ELR (cell line): ENCODE measurements around the gene C1RL.
"Not testable (repeated sequence)": the region's sequence is repeated elsewhere in the genome, so short reads cannot be mapped to it uniquely, and the experiment has no call there.

Source experiments
- DNase-seq: peaks from one replicate; pipeline ENCODE4 v3.0.0-alpha.2; 2015; ENCODE audit warnings: low read depth

C1RL gene

DNA sequence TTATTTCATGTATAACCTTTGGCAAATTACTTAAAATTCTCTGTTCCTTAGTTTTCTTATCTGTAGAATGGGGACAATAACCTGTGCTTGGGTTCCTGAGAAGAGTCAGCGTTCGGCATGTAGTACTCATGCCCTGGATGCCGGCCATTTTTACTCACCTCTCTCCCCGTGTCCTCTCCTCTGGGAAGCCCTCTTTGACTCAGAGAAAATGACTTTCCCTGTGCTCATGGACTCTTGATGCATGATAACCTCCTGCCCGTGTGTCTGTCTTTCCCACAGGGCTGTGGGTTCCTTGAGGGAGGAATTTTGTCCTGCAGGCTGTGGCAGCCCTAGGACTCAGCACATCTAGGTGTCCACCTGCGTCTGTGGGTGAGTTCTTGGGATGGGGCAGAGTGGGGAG is 5.8 kb upstream of the C1RL start:
- no peak for DNase-seq

DNA sequence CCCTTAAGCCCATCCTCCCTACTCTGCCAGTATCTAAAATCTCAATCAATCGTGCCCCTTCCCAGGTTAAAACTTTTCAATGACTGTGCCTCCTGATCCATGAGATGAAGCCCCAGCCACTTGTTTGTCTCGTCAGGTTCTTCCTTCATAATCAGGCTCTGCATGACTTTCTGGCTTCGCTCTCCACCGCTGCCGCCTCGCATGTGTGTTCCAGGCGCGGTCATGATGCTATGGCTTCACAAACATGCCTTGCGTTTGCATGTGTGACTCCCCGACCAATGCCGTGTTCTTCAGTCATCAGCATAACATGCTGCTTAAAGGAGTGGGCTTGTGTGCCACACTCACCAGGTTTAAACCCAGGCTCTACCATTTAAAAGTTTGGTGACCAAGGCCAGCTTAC is 5.0 kb upstream of the C1RL start:
- DNase-seq: no peak

DNA sequence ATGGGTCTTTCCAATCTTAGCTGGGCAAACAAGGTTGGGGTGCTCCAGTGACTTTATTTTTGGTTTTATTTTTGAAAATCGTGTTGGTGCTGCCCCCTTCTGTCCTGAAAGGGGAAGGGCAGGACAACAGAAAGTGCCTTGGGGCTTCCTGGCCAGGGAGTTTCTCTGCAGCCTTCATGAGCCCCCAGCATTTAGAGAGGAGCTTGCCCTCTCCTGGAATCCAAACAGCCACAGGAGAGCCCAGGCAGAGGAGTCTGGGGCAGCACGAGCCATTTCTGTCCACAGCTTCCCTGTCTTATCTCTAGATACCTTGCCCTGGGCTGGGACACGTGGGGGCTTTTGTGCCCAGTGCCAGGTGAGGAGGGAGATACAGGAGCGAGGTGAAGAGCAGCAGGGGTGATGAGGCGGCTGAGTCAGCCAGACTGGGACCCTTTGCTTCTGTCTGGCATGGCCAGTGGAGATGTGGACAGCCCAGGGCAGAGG is 4.4 kb upstream of the C1RL start:
- DNase-seq: peak; percentile 61

DNA sequence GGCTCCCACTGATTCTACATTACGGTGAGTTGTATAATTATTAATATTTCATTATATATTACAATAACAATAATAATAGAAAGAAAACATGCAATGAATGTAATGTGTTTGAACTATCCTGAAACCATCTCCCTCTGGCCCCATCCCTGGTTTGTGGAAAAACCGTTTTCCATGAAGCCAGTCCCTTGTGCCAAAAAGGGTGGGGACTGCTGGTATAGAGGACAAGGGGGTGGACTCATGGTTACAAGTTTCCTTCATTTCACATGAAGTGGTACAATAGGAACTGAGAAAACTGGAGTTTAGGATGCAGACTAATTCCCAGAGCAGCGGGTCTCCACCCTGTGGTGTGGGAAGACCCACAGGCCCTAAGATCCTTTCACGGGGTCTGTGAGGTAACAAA is 3.0 kb upstream of the C1RL start:
- no peak for DNase-seq

DNA sequence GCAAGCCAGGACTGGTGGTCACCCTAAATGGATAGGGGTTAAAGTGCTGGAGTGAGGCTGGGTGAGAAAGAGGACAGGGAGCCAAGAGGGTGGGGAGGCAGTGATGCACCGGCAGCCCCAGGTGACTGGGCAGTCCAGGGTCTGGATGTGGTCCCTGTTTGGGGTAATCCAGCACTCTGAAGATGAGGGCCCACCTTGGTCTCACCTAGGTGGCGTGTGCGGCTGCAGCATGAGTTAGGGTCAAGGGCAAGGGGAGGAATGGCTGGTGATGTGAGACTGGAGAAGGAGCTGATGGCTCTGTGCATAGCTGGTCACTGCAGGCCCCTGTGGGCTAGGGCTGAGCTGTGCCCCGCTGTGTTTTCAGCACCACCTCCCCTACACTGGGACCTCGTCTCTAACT is 1.6 kb upstream of the C1RL start:
- no peak for DNase-seq

DNA sequence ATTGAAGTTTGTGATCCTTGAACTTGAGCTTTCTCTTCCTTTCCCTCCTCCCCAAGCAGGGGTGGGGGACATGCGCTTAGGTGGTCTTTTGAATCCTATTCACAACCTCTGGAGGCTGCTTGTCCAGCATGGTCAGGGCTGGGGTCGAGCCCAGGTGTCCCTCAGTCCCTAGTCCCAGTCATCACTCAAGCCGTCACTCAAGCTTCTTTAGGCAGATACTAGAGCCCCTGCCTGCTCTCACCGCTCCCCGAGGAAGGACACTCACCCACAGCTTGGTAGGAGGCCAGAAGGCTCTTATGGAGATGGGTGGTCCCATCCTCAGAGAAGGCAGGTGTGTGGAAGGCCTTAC is 532 bp upstream of the C1RL start:
- no peak for DNase-seq

DNA sequence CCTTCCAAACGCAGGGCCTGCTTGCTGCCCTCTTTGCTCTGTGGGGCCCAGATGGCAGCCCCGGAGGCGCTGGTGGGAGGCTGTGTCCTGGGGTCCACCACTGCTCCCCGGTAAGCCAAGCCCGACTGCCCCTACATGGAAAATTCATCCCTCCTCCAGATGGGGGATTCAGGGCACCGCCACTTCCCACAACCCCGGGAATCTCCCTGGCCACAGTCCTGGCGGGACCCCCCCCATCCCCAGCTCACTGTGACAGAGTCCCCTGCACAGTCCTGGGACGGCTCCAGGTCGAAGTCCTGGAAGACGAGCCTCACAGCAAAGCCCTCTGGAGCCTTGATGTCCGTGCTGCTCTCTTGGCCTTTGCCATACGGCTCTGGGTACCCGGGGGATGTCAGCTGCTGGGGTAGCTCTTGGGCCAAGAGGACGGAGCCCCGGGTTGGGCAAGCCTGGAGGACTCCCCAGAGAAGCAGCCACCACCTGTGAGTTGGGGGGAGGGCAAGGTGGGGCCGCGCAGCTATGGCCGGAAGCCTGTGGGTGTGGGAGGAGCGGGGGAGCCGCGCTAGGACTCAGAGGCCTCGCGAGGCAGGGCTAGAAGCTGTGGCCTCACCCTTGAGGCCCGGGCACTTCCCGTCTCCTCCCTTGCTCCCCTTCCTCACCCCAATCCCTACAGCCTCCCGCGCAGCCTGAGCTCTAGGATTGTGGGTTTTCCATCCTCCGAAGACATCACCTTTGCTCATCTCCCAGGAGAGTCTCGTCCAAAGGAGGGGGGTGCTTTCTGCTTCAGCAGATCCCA is 815 bp downstream of the C1RL start:
- peak; percentile 88 for DNase-seq

DNA sequence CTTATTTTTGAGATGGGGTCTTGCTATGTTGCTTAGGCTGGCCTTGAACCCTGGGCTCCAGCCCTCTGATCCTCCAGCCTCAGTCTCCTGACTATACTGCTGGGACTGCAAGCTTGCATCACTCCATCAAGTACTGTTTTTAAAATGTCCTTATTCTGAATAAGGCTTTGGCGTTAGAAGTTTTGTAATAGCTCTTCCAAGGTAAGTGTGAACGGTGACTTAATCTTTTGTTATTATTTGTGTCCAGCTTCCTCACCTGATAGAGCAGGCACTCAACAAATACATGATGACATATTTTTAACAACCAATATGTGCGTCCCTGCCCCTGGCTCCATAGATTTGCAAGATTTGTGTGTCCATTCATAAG is 1.4 kb downstream of the C1RL start:
- no peak for DNase-seq

DNA sequence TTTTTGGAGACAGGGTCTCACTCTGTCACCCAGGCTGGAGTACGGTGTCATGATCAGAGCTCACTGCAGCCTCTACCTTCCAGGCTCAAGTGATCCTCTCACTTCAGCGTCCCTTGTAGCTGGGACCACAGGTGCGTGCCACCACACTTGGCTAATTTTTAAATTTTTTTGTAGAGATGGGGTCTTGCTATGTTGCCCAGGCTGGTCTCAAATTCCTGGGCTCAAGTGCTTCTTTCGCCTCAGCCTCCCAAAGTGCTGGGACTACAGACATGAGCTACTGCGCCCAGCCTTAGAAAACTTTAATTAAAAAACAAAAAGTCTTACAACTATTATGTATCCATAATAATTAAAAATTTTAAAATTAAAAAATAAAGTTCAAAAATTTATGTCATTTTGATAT is 1.8 kb downstream of the C1RL start:
- DNase-seq: not testable (repeated sequence)

DNA sequence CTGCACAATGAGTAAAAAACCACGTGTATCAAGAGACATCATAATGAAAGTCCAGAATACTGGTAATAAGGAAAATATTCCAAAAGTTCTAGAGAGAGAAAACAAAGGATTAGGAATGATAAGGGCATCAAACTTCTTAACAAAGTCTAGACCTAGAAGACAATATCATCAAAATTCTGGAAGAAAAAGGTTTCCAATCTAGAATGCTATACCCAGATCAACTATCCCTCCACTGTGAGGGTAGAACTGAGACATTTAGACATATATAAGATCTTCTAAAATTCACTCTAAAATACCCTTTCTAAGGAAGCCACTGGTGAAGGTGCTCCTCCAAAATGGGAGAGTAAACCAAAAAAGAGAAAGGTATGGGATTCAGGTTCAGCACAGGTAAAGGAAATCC is 2.9 kb downstream of the C1RL start:
- no peak for DNase-seq

DNA sequence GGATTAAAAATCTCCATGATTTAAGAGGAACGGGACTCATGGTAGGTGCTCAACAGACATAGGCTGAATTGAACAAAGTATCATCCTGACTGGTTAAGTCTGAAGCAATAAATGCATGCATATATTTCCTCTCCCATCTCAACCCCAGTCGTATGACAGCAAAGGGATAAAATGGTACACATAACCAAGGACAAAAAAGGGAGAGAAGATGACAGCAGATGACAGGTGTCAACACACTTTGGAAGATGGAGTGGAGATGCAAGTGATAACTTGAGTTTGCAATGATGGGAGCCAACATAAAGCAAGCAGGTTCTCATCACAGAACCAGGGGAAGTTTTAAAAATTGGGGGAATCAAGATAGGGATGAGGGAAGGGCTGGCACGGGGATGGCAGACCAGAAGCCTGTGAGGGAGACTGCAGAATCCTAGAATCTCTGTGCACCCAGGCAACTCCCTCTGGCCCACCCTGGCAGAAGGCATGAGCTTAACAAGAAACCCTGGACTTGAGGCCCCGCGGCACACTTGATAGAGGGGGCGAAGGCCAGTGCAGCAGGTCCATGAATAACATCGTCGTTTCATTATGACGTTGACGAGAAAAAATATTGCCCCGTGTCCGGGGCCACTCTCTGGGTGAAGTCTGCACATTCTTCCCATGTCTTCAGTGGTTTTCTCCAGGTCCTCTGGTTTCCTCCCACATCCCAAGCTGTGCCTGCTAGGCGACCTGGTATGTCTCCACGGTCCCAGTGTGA is 5.0 kb downstream of the C1RL start:
- no peak for DNase-seq

DNA sequence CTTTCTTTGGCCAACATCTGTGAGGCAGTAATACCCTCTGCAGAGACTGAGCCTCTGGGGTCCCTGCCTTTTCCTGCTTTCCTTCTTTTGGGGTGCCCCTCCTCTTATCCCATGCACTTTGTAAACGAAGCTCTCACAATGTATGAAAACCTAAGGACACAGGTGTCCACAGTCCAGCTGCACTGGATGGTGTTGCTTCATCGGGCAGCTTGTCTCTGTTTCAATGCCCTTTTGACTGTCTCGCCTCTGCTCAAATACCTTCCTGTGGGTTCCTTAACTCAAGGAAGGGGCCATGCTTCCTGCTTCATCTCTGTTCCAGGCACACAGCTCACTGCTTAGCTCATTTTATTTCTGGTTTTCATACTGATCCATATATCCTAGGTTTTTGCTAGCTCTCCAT is 6.4 kb downstream of the C1RL start:
- no peak for DNase-seq

DNA sequence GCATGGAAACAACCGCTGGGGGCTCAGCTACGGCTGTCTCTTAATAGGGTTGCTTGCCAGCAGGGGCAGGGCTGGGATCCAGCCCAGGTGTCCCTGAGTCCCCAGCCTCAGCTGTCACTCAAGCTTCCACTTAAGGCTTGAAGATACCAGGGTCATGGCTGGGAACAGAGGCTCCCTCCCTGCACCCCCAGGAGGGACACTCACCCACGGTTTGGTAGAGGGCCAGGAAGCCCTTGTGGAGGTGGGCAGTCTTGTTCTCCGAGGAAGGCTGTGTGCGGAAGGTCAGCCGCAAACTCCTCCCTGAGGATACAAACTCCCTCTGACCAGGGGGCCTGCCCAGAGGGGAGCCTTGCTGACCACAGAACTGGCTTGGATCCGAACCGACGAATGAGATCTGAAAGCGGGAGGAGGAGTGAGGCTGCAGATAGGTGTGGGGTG is 7.3 kb downstream of the C1RL start:
- no peak for DNase-seq

DNA sequence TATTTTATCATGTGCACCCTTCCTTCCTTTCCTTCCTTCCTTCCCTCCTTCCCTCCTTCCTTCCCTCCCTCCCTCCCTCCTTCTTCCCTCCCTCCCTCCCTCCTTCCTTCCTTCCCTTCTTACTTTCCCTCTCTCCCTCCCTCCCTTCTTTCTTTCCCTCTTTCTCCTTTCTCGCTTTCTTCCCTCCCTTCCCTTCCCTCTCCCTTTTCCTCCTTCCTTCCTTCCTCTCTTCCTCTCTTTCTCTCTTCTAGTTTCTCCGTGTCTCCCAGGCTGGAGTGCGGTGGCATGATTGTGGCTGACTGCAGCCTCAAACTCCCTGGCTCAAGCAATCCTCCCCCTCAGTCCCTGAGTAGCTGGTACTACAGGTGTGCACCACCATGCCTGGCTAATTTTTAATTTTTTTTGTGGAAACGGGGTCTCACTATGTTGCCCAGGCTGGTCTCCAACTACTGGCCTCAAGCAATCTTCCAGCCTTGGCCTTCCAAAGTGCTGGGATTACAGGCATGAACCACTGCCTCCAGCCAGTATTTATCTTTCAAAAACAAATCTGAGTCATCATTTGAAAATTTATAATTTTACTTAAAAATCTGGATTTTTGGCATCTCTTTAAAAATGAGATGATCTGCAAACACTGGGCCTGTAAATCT is 7.8 kb downstream of the C1RL start:
- no peak for DNase-seq

DNA sequence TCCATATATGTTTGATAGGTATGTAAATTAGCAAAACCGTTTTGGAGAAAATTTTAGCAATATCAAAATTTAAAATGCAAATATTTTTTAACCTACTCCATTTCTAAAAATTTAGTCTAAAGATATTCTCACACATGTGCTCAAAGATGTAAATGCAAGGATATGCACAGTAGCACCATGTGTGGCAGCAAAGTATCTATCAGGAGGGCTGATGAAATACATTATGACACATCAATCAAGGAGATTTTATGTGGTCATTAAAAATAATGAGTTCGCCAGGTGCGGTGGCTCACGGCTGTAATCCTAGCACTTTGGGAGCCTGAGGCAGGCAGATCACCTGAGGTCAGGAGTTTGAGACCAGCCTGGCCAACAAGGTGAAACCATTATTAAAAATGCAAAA is 8.8 kb downstream of the C1RL start:
- no peak for DNase-seq

DNA sequence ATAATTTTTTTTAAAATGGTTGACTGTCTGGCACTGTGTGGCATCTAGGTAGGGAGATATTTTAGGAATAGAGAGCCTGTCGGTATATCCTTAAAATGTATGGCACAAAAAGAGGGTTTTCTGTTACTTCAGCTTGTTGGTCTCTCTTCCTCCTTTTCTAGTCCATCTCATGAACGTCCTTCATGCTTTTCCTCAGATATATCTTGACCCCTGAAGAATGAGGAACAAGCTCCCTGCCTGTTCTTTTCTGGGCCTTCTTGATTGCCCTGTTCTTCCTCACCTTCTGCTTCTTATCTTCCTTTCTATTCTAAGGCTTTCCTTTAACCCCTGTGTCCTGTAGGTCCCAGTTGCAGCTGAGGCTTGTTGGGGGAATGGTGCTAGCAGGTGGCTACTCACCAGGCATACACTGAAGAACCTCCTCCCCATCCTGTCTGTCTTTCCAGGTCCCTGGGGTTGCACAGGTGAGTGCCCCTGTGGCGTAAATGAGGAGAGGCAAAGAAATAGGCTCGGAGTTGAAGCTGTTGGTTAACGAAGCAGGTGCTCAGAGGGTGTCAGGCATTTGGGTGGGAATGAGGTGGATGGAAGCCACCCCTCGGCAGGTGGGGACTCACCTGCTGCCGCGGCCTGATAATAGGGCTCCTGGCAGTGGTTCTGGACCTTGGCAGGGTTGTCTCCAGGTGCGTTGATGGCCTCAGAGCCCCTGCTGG is 9.6 kb downstream of the C1RL start:
- no peak for DNase-seq

DNA sequence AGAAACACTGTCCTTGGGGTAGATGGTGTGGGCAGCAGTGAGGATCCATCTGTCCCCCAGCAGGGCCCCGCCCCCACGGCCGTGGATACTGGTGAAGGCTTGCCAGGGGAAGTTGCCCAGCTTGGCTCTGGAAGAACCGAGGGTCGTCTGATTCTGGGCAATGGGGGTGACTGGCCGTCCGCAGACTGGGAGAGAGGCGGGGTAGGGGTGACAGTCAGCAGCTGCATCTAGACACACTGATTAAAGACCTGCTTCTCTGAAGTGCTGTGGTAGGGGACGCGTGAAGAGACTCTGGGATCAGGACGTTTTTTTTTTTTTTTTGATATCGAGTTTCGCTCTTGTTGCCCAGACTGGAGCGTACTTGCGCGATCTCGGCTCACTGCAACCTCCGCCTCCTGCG is 12.0 kb downstream of the C1RL start:
- no peak for DNase-seq

DNA sequence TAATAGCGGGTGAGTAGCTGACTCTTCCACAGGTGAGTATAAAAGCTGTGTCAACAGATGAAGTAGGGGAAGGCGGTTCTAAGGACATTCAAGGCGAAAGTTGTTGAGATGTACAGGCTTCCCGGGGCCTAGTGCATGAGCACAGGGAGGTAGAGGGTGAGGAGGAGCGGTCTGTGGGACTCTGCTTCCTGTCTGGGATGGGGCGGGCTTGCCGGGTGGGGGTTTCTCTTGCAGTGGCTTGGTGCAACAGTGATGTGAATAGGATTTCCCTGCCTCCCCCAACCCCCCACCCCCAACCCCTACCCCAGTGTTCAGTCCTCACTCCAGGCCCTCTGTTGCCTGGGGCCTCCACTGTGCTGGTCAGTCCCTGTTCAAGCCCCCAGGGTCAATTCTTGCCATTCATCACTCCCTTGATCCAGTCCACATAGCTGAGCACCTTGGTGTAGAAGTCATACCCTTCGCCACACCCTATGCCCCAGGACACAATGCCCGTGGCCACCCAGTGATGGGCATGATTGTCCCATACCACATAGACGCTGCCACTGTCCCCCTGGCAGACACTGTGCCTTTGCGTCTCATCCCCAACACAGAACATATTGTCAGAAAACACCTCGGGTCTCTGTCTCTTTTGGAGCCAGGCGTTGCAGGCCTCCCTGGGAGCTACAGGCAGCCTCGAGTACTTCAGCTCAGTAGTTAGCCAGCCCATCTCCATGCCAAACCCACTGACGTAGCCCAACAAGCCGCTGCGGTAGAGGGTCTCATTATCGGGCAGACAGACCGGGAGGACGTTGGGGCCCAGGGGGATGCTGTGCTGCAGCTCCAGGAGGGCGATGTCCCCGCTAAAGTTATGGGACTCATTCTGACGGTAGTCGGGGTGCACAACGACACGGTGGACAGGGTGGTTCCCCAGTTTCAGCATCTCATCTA is 12.7 kb downstream of the C1RL start:
- no peak for DNase-seq

DNA sequence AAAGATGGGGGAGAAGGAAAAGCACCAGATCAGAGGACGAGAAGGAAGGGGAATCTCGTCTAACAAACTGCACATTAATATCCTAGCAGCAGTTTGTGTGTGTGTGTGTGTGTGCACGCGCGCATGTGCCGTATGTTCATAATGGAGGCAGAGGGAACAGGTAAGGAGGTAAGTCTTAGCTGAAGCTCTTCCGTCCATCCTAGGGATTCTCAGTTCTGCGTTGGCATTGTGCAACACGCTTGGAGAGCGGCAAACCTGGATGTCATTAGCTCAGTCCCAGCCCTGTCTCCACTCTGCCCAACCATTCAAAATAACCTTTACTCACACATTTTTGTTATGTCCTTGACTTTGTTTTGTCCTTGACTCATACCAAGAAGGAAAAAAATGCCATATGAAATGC is 15.1 kb downstream of the C1RL start:
- DNase-seq: no peak

DNA sequence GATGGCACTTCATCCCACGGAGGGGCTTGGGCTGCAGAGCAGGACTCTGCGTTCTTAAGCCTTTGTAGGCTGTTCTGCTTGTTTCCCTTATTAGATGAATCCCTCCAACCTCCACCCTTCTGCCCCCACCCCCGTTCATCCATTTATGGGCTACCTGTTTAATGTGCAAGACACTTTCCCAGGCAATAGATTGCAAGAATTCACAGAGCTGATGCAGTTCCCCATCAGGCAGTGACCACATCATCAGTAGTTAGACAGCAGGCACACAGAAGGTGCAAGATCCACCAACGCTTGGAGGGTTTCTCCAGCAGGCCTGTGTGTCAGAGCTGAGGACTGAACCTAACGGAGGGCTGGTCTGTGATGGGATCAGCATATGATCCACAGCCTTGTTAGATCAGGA is 15.5 kb downstream of the C1RL start:
- DNase-seq: no peak

DNA sequence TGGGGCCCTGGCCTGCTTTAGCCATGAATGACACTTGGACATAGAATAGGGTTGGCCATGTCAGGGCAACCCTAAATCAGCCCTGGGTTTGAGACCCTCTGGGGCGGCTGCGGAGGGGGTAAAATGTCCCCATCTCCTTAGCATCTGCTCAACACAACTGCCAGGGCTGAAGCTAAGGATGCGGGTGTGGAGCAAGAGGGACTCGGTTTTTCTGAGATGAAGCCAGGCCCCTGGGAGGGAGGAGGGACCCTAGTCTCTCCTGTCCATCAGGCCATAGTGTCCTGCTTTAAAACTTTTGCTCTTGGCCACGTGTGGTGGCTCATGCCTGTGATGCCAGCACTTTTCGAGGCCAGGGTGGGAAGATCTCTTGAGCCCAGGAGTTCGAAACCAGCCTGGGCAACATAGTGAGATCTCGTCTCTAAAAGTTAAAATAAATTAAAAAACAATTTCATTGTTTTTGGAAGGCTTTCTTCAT is 16.0 kb downstream of the C1RL start:
- DNase-seq: no peak
